ENCODE data around the gene ZC3H4. TPM values are rescaled to one million over a fixed set of nuclear protein-coding genes. Genes with fewer than 3 reads are reported as not detected.

Gene ZC3H4
- total and polyA plus RNA-seq, 11 donors, result 9.6 to 35.0 (median 22.9) TPM

GRCh38 chr19:47018923-47019322, 94.7 kb downstream of the ZC3H4 start:
- Histone ChIP-seq H3K9me3 (no peaks in the 10 kb centered on the region), H3K4me3 (no peak overlapping the region), H3K36me3 (no peaks in the 10 kb centered on the region), H3K27ac (no peak overlapping the region), H3K4me1 (peaks cover 3 to 39% (median 16%) of the 10 kb centered on the region in 12 donors), H3K27me3 (peaks cover 25 to 55% (median 40%) of the 10 kb centered on the region in 9 donors)
- no peak for TF ChIP-seq CTCF (IDR thresholded peaks at IDR 0.05)
- no peak for TF ChIP-seq POLR2A (IDR thresholded peaks at IDR 0.05)
- WGBS, 4 donors, result 51 to 62% (median 52%) methylated on average over 13 of the region's 13 CpGs
- intact Hi-C loops (cut with DNase I), result no loop called here
- no peak for DNase-seq
- ATAC-seq, result peak in 1 of 4 donors; percentile 7

Other genes starting within 250 kb of the ZC3H4 start
- gene NPAS1, start 93.9 kb downstream of the ZC3H4 start, total RNA-seq, result 1 to 10 TPM in 2 of 9 donors, under 1 TPM in 6, not detected in 1; 0.16 to 1.3 (median 0.53) TPM
- gene NPAS1, start 93.9 kb downstream of the ZC3H4 start, polyA plus RNA-seq, result 1 to 10 TPM; 1.2 to 1.3 TPM
- 10 to 100 TPM; 21.7 to 58.0 (median 24.5) TPM for gene TMEM160, start 65.2 kb downstream of the ZC3H4 start, total RNA-seq
- gene TMEM160, start 65.2 kb downstream of the ZC3H4 start, polyA plus RNA-seq, result 10 to 100 TPM; 10.5 to 21.7 TPM
- gene SAE1, start 17.1 kb upstream of the ZC3H4 start, total RNA-seq, result 10 to 100 TPM; 30.5 to 58.7 (median 49.7) TPM
- 10 to 100 TPM; 15.7 to 84.1 TPM for gene SAE1, start 17.1 kb upstream of the ZC3H4 start, polyA plus RNA-seq
- gene BBC3, start 117.4 kb upstream of the ZC3H4 start, total RNA-seq, result 1 to 10 TPM; 1.9 to 5.4 (median 4.6) TPM
- gene BBC3, start 117.4 kb upstream of the ZC3H4 start, polyA plus RNA-seq, result 1 to 10 TPM; 3.8 to 5.0 TPM
- gene CCDC9, start 142.7 kb upstream of the ZC3H4 start, total RNA-seq, result 10 to 100 TPM in 8 of 9 donors, 1 to 10 TPM in 1; 6.7 to 23.8 (median 14.9) TPM
- gene CCDC9, start 142.7 kb upstream of the ZC3H4 start, polyA plus RNA-seq, result 10 to 100 TPM; 29.5 to 33.3 TPM
- 10 to 100 TPM in 5 of 9 donors, 1 to 10 TPM in 4; 4.8 to 14.0 (median 10.3) TPM for gene INAFM1, start 161.1 kb upstream of the ZC3H4 start, total RNA-seq
- gene INAFM1, start 161.1 kb upstream of the ZC3H4 start, polyA plus RNA-seq, result 1 to 10 TPM; 7.4 to 8.3 TPM
- 10 to 100 TPM in 3 of 9 donors, 1 to 10 TPM in 6; 3.0 to 37.9 (median 7.5) TPM for gene C5AR1, start 196.1 kb upstream of the ZC3H4 start, total RNA-seq
- gene C5AR1, start 196.1 kb upstream of the ZC3H4 start, polyA plus RNA-seq, result 1 to 10 TPM in 1 of 2 donors, under 1 TPM in 1; 0.80 to 5.6 TPM
- 1 to 10 TPM in 3 of 9 donors, under 1 TPM in 6; 0.12 to 3.3 (median 0.94) TPM for gene C5AR2, start 218.4 kb upstream of the ZC3H4 start, total RNA-seq
- under 1 TPM; 0.23 to 0.55 TPM for gene C5AR2, start 218.4 kb upstream of the ZC3H4 start, polyA plus RNA-seq
- 10 to 100 TPM in 2 of 9 donors, 1 to 10 TPM in 7; 3.7 to 10.6 (median 6.7) TPM for gene DHX34, start 235.5 kb upstream of the ZC3H4 start, total RNA-seq
- 10 to 100 TPM in 1 of 2 donors, 1 to 10 TPM in 1; 6.1 to 13.3 TPM for gene DHX34, start 235.5 kb upstream of the ZC3H4 start, polyA plus RNA-seq

Measured in heart left ventricle (tissue), 16 donors.